Left ventricle myocardium inferior (tissue), 1 donor: Measurements from ENCODE around the gene CTPS1. TPM values are rescaled to one million over a fixed set of nuclear protein-coding genes. Genes with fewer than 3 reads are reported as not detected.

Source experiments
- DNase-seq: peaks from one replicate; pipeline ENCODE4 v3.0.0-alpha.2; 2020
- H3K27ac ChIP-seq: fragments of 200-600 bp; replicated peaks from 2 replicates; pipeline ENCODE4 v1.8.0; 2021
- H3K27me3 ChIP-seq: fragments of 200-600 bp; 2 replicates; pipeline ENCODE4 v1.8.0; 2021; ENCODE audit warnings: low read depth
- H3K36me3 ChIP-seq: fragments of 200-600 bp; 2 replicates; pipeline ENCODE4 v1.8.0; 2021
- H3K4me1 ChIP-seq: fragments of 200-600 bp; 2 replicates; pipeline ENCODE4 v1.8.0; 2021
- H3K4me3 ChIP-seq: fragments of 200-600 bp; 2 replicates; pipeline ENCODE4 v1.8.0; 2021; ENCODE audit warnings: mild to moderate bottlenecking, moderate library complexity
- H3K9me3 ChIP-seq: fragments of 200-600 bp; replicated peaks from 2 replicates; pipeline ENCODE4 v1.8.0; 2021
- intact Hi-C: fragments of 100-400 bp; cut with micrococcal nuclease; formaldehyde crosslinking; loops from one replicate; pipeline ENCODE4 v1.11.0; 2022
- total RNA-seq: library from RNA; stranded (reverse); fragmentation: NEBNext Ultra II Directional; extraction: Animal tissue kit (Norgen Biotek cat#: 25700); gene quantifications from one replicate; pipeline ENCODE4 v1.2.1, GENCODE V29; 2021
- TF ChIP-seq, protein P1 (sequence below): fragments of 200-600 bp; IDR thresholded peaks from 2 replicates; pipeline ENCODE4 v1.8.0; 2021; ENCODE audit warnings: antibody characterized with exemption, mild to moderate bottlenecking, borderline replicate concordance
- donor health status: DM: no; HTN: yes; CAD: no; lungs with severe emphysema.

CTPS1 gene
- total RNA-seq, 1 donor from 2014 or later, result 7.1 TPM

DNA sequence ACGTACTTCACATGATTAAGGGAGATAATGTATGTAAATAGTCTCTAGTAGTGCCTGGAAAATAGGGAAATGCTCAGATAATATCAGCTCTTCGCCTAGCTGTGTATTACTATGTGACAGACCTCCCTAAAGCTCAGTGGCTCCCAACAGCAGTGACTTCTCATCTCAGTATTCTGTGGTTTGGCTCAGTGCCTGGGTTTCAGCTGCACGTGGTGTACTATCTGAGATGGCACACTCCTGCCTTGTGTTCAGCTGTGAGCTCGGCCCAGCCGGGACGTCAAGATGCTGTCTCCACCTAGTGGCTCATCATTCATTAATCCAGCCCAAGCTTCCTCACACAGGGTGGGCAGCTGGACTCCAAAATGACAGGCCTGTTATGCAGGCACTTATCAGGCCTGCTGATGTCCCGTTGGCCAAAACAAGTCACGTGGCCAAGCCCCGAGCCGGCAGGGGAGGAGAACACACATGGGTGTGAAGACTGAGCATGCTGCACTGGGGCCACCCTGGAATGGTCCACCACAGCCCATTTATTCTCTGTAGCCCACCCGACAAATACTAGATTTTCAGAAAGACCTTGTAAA, 24.2 kb downstream of the CTPS1 start:
- Histone ChIP-seq H3K4me1 (peaks cover 17% of the 10 kb centered on the region), H3K36me3 (peaks cover 87% of the 10 kb centered on the region), H3K27ac (peak overlapping the region; percentile 49), H3K4me3 (no peak overlapping the region), H3K27me3 (no peaks in the 10 kb centered on the region), H3K9me3 (no peaks in the 10 kb centered on the region)
- TF ChIP-seq, protein P1, sequence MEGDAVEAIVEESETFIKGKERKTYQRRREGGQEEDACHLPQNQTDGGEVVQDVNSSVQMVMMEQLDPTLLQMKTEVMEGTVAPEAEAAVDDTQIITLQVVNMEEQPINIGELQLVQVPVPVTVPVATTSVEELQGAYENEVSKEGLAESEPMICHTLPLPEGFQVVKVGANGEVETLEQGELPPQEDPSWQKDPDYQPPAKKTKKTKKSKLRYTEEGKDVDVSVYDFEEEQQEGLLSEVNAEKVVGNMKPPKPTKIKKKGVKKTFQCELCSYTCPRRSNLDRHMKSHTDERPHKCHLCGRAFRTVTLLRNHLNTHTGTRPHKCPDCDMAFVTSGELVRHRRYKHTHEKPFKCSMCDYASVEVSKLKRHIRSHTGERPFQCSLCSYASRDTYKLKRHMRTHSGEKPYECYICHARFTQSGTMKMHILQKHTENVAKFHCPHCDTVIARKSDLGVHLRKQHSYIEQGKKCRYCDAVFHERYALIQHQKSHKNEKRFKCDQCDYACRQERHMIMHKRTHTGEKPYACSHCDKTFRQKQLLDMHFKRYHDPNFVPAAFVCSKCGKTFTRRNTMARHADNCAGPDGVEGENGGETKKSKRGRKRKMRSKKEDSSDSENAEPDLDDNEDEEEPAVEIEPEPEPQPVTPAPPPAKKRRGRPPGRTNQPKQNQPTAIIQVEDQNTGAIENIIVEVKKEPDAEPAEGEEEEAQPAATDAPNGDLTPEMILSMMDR, result peak; percentile 68
- intact Hi-C loops, result no loop called here
- DNase-seq, result peak; percentile 89

DNA sequence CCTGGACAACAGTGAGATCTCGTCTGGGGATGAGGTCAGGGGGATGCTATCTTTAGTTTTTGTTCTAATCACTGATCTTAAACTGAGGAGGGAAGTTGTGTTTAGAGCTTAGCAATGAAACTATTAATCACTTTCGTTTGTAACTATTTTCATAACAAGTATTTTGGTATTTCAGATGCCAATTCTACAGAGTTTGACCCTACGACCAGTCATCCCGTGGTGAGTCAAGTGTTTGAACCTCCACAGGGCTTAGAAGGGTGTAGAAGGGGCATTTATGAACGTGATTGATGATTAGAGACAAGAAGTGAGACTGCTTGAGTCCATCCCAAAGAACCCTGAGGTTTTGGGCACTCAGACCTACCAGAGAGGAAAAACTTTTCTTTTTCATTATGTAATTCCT, 26.4 kb downstream of the CTPS1 start:
- no peak for DNase-seq
- peaks cover 17% of the 10 kb centered on the region for H3K4me1 ChIP-seq
- TF ChIP-seq, protein P1, result no peak
- no peaks in the 10 kb centered on the region for H3K9me3 ChIP-seq
- H3K27me3 ChIP-seq, result no peaks in the 10 kb centered on the region
- no peak overlapping the region for H3K27ac ChIP-seq
- H3K36me3 ChIP-seq, result peaks cover 89% of the 10 kb centered on the region
- intact Hi-C loops, result no loop called here
- no peak overlapping the region for H3K4me3 ChIP-seq

GRCh38 chr1:41006942-41007865, 27.7 kb downstream of the CTPS1 start:
- DNase-seq, result no peak
- intact Hi-C loops, result no loop called here
- H3K27ac ChIP-seq, result no peak overlapping the region
- no peak overlapping the region for H3K4me3 ChIP-seq
- TF ChIP-seq, protein P1, result no peak
- H3K9me3 ChIP-seq, result no peaks in the 10 kb centered on the region
- no peaks in the 10 kb centered on the region for H3K27me3 ChIP-seq
- peaks cover 17% of the 10 kb centered on the region for H3K4me1 ChIP-seq
- H3K36me3 ChIP-seq, result peaks cover 88% of the 10 kb centered on the region

DNA sequence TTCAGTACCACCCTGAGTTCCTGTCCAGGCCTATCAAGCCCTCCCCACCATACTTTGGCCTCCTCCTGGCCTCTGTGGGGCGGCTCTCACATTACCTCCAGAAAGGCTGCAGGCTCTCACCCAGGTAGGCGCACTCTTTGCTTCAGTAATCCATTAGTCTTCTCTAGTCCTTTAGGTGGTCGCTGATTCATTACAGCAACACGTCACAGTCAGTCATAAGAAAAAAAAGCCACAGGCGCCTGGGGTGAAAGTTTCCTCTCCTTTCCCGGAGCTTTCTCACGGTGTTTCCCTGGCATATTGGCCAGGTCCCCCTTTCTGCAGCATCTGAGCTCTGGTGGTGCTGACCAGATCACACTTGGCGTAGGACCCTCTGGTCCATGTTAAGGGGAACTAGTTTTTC, 30.0 kb downstream of the CTPS1 start:
- H3K4me1 ChIP-seq, result peaks cover 15% of the 10 kb centered on the region
- peaks cover 75% of the 10 kb centered on the region for H3K36me3 ChIP-seq
- no peaks in the 10 kb centered on the region for H3K9me3 ChIP-seq
- TF ChIP-seq, protein P1, result no peak
- no peaks in the 10 kb centered on the region for H3K27me3 ChIP-seq
- intact Hi-C loops, result no loop called here
- no peak overlapping the region for H3K4me3 ChIP-seq
- DNase-seq, result no peak
- H3K27ac ChIP-seq, result no peak overlapping the region

GRCh38 chr1:41010345-41010744, 30.8 kb downstream of the CTPS1 start:
- Histone ChIP-seq H3K4me3 (no peak overlapping the region), H3K27me3 (no peaks in the 10 kb centered on the region), H3K27ac (no peak overlapping the region), H3K9me3 (no peaks in the 10 kb centered on the region), H3K4me1 (peaks cover 24% of the 10 kb centered on the region), H3K36me3 (peaks cover 68% of the 10 kb centered on the region)
- intact Hi-C loops, result no loop called here
- DNase-seq, result no peak
- TF ChIP-seq, protein P1, result no peak
